Measurements from ENCODE around the gene CPLANE1. TPM values are rescaled to one million over a fixed set of nuclear protein-coding genes. Genes with fewer than 3 reads are reported as not detected.
"Not testable (repeated sequence)": the region's sequence is repeated elsewhere in the genome, so short reads cannot be mapped to it uniquely, and the experiment has no call there.

Gene CPLANE1
- total RNA-seq, 2 donors from 2014 or later = 9.0 to 22.5 TPM

DNA sequence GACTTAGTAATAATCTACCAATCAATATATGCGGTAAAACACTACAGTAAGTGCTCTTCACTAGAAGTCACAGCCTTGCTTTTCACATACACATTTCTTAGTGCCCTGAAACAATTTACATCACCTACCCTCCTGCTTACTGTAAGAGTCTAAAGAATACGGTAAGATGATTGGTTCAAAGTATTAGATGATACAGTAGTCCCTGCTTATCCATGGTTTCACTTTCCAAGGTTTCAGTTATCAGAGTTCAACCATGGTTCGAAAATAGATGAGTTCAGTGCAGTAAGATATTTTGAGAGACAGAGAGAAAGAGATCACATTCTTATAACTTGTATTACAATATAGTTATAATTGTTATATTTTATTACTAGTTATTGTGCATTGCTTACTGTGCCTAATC is 83.0 kb downstream of the CPLANE1 start:
- H3K4me1 ChIP-seq = no peaks in the 10 kb centered on the region
- H3K27ac ChIP-seq = no peak overlapping the region
- H3K4me3 ChIP-seq = no peak overlapping the region
- no peaks in the 10 kb centered on the region for H3K27me3 ChIP-seq
- no peak for DNase-seq (ENCODE audit: low spot score)
- H3K36me3 ChIP-seq = peaks cover 58% of the 10 kb centered on the region
- no peaks in the 10 kb centered on the region for H3K9me3 ChIP-seq
- TF ChIP-seq, protein P1, sequence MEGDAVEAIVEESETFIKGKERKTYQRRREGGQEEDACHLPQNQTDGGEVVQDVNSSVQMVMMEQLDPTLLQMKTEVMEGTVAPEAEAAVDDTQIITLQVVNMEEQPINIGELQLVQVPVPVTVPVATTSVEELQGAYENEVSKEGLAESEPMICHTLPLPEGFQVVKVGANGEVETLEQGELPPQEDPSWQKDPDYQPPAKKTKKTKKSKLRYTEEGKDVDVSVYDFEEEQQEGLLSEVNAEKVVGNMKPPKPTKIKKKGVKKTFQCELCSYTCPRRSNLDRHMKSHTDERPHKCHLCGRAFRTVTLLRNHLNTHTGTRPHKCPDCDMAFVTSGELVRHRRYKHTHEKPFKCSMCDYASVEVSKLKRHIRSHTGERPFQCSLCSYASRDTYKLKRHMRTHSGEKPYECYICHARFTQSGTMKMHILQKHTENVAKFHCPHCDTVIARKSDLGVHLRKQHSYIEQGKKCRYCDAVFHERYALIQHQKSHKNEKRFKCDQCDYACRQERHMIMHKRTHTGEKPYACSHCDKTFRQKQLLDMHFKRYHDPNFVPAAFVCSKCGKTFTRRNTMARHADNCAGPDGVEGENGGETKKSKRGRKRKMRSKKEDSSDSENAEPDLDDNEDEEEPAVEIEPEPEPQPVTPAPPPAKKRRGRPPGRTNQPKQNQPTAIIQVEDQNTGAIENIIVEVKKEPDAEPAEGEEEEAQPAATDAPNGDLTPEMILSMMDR (IDR thresholded peaks at IDR 0.05) = no peak

DNA sequence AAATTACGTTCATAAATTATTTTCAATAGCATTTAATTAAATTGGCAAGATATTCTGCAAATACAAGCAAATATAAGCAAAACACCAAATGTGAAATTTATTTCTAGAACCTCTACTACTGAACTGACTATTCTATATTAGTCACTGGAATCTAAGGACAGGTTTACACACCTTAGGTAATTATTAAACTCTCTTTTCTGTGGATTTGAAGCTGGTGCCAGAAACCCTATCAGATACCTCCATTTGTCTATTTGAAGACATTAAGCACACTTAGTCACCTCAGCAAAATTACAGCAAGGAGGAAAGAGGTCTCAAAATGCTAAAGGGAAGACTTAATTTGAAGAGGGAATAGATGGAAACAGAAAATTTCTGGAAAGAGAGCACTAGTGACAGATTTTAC is 83.4 kb downstream of the CPLANE1 start:
- H3K4me1 ChIP-seq = no peaks in the 10 kb centered on the region
- no peak overlapping the region for H3K4me3 ChIP-seq
- no peaks in the 10 kb centered on the region for H3K9me3 ChIP-seq
- TF ChIP-seq, protein P1 (IDR thresholded peaks at IDR 0.05) = no peak
- peaks cover 58% of the 10 kb centered on the region for H3K36me3 ChIP-seq
- H3K27me3 ChIP-seq = no peaks in the 10 kb centered on the region
- no peak for DNase-seq (ENCODE audit: low spot score)
- no peak overlapping the region for H3K27ac ChIP-seq

DNA sequence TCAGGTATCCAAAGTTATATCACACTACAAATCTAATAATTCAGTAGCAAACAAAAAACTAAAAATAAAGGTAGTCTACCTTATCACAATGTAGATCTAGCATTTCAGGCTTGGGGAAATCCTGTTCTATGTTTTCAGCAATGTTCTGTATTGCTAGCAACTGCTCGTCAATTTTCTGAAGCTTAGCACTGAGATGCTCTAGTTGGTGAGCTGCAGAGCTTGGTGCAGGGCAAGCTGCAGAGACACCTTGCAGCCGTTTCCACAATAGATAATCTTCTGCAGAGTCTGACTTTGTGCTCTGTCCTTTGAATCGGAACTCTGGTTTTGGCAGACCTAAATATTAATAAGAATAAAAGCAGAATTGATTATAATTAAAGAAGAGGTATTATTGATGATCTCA is 95.5 kb downstream of the CPLANE1 start:
- DNase-seq (ENCODE audit: low spot score) = no peak
- H3K27ac ChIP-seq = no peak overlapping the region
- H3K27me3 ChIP-seq = no peaks in the 10 kb centered on the region
- H3K36me3 ChIP-seq = peaks cover 26% of the 10 kb centered on the region
- TF ChIP-seq, protein P1 (IDR thresholded peaks at IDR 0.05) = no peak
- H3K4me3 ChIP-seq = no peak overlapping the region
- H3K4me1 ChIP-seq = no peaks in the 10 kb centered on the region
- no peaks in the 10 kb centered on the region for H3K9me3 ChIP-seq

DNA sequence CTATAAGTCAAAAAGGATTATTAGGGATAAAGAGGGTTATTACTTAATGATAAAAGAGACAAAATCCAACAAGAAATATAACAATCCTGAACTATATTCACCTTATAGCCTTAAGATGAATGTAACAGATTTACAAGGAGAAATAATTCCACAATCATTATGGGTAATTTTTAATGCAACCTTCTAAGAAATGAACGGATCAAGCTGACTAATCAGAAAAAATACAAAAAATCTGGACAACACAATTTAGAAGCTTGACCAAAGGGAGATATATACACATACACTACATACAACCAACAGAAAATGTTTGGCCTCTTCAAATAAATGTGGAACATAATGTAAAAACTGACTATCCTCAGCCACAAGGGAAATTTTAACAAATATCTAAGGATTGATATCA is 102.3 kb downstream of the CPLANE1 start:
- Histone ChIP-seq H3K27me3 (no peaks in the 10 kb centered on the region), H3K4me1 (no peaks in the 10 kb centered on the region), H3K4me3 (no peak overlapping the region), H3K27ac (no peak overlapping the region), H3K36me3 (peaks cover 13% of the 10 kb centered on the region), H3K9me3 (no peaks in the 10 kb centered on the region)
- TF ChIP-seq, protein P1 (IDR thresholded peaks at IDR 0.05) = no peak
- no peak for DNase-seq (ENCODE audit: low spot score)

DNA sequence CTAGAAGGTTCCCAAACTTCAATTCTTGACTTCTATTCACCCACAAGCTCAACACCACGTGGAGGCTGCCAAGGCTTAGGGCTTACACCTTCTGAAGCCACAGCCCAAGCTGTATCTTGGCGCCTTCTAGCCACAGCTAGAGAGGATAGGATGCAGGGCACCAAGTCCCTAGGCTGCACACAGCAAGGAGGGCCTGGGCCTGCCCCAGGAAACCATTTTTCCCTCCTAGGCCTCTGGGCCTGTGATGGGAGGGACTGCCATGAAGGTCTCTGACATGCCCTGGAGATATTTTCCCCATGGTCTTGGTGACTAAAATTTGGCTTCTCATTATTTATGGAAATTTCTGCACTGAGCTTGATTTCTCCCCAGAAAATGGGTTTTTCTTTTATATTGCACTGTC is 112.5 kb downstream of the CPLANE1 start:
- TF ChIP-seq, protein P1 (IDR thresholded peaks at IDR 0.05) = no peak
- peaks cover 44% of the 10 kb centered on the region for H3K36me3 ChIP-seq
- H3K4me3 ChIP-seq = no peak overlapping the region
- H3K27me3 ChIP-seq = no peaks in the 10 kb centered on the region
- H3K9me3 ChIP-seq = no peaks in the 10 kb centered on the region
- DNase-seq (ENCODE audit: low spot score) = no peak
- H3K4me1 ChIP-seq = no peaks in the 10 kb centered on the region
- H3K27ac ChIP-seq = no peak overlapping the region

DNA sequence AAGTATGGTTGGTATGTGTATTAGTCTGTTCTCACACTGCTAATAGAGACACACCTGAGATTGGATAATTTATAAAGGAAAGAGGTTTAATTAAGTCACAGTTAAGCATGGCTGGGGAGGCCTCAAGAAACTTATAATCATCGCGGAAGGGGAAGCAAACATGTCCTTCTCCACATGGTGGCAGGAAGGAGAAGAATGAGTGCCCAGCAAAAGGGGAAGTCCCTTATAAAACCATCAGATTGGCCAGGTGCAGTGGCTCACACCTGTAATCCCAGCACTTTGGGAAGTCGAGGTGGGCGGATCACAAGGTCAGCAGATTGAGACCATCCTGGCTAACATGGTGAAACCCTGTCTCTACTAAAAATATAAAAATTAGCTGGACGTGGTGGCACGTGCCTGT is 113.9 kb downstream of the CPLANE1 start:
- H3K27me3 ChIP-seq; H3K9me3 ChIP-seq; H3K27ac ChIP-seq; DNase-seq (ENCODE audit: low spot score); H3K4me1 ChIP-seq; H3K4me3 ChIP-seq: not testable (repeated sequence)
- peaks cover 39% of the 10 kb centered on the region for H3K36me3 ChIP-seq

Data from right atrium auricular region (tissue), 2 donors.